ENCODE results near the gene ZNF784. TPM values are rescaled to one million over a fixed set of nuclear protein-coding genes. Genes with fewer than 3 reads are reported as not detected.

The ZNF784 gene
- total and polyA plus RNA-seq, 9 of the 15 experiments (the other 6 are each of a cell fraction or from before 2014, with no cell fraction given): 0.14 to 6.1 (median 2.1) TPM

- TF ChIP-seq, protein P1, sequence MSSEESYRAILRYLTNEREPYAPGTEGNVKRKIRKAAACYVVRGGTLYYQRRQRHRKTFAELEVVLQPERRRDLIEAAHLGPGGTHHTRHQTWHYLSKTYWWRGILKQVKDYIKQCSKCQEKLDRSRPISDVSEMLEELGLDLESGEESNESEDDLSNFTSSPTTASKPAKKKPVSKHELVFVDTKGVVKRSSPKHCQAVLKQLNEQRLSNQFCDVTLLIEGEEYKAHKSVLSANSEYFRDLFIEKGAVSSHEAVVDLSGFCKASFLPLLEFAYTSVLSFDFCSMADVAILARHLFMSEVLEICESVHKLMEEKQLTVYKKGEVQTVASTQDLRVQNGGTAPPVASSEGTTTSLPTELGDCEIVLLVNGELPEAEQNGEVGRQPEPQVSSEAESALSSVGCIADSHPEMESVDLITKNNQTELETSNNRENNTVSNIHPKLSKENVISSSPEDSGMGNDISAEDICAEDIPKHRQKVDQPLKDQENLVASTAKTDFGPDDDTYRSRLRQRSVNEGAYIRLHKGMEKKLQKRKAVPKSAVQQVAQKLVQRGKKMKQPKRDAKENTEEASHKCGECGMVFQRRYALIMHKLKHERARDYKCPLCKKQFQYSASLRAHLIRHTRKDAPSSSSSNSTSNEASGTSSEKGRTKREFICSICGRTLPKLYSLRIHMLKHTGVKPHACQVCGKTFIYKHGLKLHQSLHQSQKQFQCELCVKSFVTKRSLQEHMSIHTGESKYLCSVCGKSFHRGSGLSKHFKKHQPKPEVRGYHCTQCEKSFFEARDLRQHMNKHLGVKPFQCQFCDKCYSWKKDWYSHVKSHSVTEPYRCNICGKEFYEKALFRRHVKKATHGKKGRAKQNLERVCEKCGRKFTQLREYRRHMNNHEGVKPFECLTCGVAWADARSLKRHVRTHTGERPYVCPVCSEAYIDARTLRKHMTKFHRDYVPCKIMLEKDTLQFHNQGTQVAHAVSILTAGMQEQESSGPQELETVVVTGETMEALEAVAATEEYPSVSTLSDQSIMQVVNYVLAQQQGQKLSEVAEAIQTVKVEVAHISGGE (CRISPR knock-in tag; IDR thresholded peaks at IDR 0.05): peak in 1 of 3 experiments; percentile 86; a peak in 2 of 6 replicates
- TF ChIP-seq MEF2D (tag; conservative IDR thresholded peaks at IDR 0.05; ENCODE audit: low read depth): peak; percentile 78
- TF ChIP-seq ELF1 (tag; IDR thresholded peaks at IDR 0.05): peak; percentile 56
- TF ChIP-seq ATF7 (IDR thresholded peaks at IDR 0.05): 0 out of 2 replicates have a peak, but pooled peaks have one; percentile 26
- peak; percentile 84 for TF ChIP-seq ZBTB7A (IDR thresholded peaks at IDR 0.05; ENCODE audit: borderline replicate concordance, control insufficient read depth, low read depth, low read length)
- TF ChIP-seq E4F1 (CRISPR knock-in tag; IDR thresholded peaks at IDR 0.05; ENCODE audit: borderline replicate concordance): no peak
- peak; percentile 95 for TF ChIP-seq DIDO1 (tag; IDR thresholded peaks at IDR 0.05; ENCODE audit: low read depth)
- peak; percentile 62 for TF ChIP-seq DMBX1 (CRISPR knock-in tag; IDR thresholded peaks at IDR 0.05; ENCODE audit: borderline replicate concordance)
- peak; percentile 34; the same call in 1 of the 2 replicates for TF ChIP-seq ZNF134 (CRISPR knock-in tag; conservative IDR thresholded peaks at IDR 0.05)
- TF ChIP-seq ARID1B (IDR thresholded peaks at IDR 0.05): peak; percentile 20; the same call in 1 of the 2 replicates
- peak in 1 of 2 experiments; percentile 99; a peak in 2 of 4 replicates for TF ChIP-seq CSDE1 (IDR thresholded peaks at IDR 0.05)
- TF ChIP-seq ZNF197 (CRISPR knock-in tag; IDR thresholded peaks at IDR 0.05; ENCODE audit: low read depth): peak; percentile 97
- peak; percentile 52; the same call in 1 of the 2 replicates for TF ChIP-seq CHD2 (IDR thresholded peaks at IDR 0.05; ENCODE audit: low read depth, low read length)
- 0 out of 2 replicates have a peak, but pooled peaks have one; percentile 78 for TF ChIP-seq ATF6 (CRISPR knock-in tag; IDR thresholded peaks at IDR 0.05)
- TF ChIP-seq SNAPC5 (CRISPR knock-in tag; IDR thresholded peaks at IDR 0.05): no peak
- peak in 1 of 2 experiments; percentile 53; a peak in 2 of 4 replicates for TF ChIP-seq SIX5 (IDR thresholded peaks at IDR 0.05; ENCODE audit: borderline replicate concordance in 1 of 2, insufficient read depth in 1 of 2, low read depth in 1 of 2, low read length in 2 of 2)
Observed at GRCh38 chr19:55599842-55600661, 24.3 kb downstream of the ZNF784 start, which contains the start of gene ZNF524 (continued).

Measured in K562 (cell line).